NCI-H526 (cell line): Measurements from ENCODE around the gene GRB10.

Source experiments
- DNase-seq, 2 experiments: peaks; one replicate each; lab custom pipeline; 2025; lab: John Stamatoyannopoulos, UW

The GRB10 gene

DNA sequence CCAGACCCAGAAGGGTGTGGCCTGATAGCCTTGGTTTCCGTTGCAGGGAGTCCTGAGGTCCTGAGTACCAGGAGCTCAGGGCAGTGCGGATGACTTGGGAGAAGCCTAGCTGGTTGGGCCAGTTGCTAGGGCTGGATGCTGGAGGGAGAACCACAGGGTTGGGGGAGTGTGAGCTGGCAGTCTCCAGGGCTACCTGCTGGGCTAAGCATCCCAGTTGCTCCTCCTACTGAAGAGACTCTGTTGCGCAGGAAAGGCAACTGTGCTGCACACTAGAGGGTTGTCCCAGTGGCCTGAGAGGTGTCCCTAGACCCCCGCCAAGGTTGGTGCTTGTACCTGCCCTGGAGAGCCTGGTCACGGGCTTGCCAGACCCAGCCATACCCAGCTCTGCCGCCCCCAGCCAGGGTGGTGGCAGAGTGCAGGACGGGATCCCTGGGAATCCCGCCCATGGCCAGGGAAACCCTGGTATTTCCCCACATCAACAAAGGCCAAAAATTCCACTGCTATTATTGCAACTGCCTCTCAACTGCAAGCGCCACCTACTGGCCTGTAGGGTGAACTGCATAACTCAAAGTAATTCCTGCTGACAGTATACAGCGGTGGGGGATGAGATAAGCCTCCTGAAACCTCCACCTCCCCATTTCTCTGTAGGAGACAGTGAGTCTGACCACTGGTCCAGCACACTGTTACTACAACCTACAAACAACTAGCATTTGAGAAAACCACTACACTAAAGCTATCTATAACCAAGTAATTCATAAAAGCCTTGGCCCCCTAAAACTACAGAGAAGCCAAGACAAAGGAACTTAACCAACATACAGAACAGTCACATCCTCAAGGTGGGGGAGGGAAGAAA is 149.9 kb downstream of the GRB10 start:
- DNase-seq = peak in 1 of 2 experiments; percentile 48

- no peak for DNase-seq
Measured at GRCh38 chr7:50631639-50632038, 151.1 kb downstream of the GRB10 start.

DNA sequence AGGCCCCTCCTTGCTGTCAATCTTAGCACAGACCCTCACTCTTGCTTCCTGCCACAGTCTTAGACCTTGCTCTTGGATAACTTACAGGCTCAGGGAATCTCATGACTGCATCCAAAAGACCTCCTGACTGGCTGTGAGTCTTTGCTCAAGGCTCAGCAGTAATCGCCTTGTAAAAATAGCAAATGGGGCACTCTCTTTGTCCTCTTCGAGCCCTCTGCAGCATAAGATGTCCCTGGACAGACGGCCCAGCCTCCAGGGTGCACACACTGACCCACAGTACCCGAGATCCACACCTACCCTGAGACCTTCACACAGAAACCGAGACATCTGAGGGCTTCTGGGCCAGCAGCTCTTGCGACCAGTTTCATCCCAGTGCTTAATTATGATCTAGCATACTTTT is 151.6 kb downstream of the GRB10 start:
- no peak for DNase-seq

GRCh38 chr7:50629238-50629901 is 153.3 kb downstream of the GRB10 start:
- DNase-seq = no peak

DNA sequence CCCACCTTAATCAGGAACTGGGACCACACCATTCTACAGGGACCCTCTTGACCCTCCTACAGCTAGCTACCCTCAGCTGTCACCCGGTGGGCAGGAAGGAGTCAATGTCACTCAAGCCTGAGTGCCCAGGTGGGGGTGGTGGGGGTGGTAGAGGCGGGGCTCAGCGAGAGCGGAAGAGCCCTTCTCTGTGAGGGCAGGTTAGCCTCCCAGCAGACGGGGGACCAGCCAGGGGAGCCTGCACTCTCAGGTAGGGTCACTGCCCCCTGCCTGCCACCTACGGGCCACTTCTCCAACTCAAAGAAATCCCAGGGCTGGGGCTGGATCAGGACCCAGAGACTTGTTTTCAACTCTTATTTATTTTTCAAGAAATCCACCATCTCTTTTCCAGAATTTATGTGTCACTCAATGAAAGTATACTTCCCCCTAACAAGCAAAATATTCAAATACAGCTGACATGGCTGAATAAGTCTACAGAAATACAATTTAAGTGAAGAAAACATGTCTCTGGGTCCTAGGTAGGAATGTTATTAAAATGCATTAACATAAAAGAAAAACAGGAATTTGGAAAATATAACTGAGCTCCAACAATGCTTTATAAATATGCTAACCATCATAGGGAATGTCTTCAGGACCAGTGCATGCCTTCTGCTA is 154.1 kb downstream of the GRB10 start:
- no peak for DNase-seq

DNA sequence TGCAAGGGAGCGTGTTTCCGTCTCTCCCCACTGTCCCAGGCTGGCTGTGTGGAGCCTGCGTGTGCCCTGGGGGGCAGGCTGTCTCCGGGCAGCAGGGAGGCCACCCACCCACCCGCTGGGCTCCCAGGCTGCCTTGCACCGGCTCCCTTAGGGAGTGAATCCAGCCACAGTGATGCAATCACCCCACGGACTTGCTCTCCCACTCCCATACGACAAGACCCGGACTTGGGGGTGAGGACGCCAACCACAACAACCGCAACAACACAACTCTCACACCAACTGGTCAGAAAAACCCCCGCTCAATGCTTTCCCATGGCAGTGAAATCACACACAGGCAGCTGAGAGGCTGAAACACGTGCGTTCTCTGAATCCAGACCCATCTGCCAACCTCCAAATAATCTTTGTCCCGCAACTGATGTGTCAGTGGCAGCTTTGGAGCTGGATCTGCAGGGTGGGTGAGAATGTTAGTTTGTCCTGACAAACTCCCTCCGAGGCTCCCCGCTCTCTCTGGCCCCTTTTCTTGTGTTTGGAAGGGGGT is 154.8 kb downstream of the GRB10 start:
- DNase-seq = no peak

DNA sequence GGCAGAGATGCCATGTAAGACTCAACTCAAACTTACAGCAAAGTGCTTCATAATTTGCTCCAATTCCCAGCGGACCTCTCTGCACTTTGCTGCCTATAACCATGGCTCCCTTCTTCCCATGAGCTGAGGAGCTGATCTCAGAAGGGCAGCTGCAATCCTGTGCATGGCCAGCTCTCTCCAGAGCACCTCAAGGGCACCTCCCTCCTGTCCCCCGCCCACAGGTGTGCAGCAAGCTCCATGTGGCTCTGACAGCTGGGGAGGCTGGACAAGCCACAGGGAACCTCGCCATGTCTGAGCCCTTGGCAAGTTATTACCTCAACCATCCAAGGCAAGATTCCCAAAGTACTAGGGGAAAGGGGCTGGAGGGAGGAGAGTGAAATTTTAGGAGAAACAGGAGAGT is 156.4 kb downstream of the GRB10 start:
- DNase-seq = no peak

DNA sequence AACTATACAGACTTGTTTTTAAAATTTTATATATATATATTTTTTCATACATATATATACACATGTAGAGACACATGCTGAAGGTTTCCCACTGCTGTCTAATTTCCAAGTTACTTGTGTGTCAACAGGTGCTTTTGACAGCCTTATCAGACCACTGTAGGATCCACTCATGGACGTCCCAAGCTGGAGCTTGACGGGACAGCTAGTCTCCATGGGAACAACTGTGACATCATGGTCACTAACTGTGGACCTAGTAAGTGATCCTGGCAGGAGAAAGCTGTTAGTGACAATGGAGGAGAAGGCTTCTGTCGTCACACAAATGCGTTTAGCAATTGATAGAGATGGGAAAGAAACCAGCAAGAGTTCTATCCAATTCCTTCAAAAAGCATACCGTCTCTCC is 157.3 kb downstream of the GRB10 start:
- DNase-seq = no peak

- no peak for DNase-seq
Measured at GRCh38 chr7:50622821-50623220, 159.9 kb downstream of the GRB10 start.

GRCh38 chr7:50621973-50622490 is 160.7 kb downstream of the GRB10 start:
- no peak for DNase-seq

- DNase-seq = no peak
Measured at GRCh38 chr7:50621206-50621605, 161.5 kb downstream of the GRB10 start.

GRCh38 chr7:50620433-50620832 is 162.3 kb downstream of the GRB10 start:
- DNase-seq = no peak

- DNase-seq = no peak
Measured at GRCh38 chr7:50619684-50620083, 163.0 kb downstream of the GRB10 start.

- no peak for DNase-seq
Measured at GRCh38 chr7:50618281-50618680, 164.4 kb downstream of the GRB10 start.

DNA sequence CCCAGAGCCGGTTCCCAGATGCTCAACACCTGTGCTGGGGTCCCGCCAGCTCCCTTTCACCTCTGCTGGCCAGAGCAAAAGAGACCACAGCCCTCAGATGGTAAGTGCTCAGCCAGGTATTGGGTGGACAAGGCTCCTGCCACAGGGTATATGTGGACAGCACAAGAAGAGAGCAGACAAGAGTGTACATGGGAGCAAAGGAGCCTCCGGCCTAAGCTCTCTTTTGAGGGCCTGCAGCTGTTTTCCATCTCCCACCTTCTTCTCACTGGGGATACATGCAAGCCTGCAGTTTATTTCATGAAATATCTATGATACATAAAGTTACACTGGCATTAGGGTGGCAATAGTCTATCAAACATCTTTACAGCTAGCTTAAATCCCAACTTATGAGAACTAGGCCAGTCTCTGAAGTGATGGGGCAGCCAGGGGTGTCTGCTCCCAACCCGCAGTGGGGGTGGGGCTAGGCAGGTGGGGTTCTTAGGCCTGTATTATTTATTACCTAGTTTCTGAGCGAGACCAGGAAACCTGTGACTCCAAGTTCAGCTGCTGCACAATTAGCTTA is 167.1 kb downstream of the GRB10 start:
- DNase-seq = no peak

DNA sequence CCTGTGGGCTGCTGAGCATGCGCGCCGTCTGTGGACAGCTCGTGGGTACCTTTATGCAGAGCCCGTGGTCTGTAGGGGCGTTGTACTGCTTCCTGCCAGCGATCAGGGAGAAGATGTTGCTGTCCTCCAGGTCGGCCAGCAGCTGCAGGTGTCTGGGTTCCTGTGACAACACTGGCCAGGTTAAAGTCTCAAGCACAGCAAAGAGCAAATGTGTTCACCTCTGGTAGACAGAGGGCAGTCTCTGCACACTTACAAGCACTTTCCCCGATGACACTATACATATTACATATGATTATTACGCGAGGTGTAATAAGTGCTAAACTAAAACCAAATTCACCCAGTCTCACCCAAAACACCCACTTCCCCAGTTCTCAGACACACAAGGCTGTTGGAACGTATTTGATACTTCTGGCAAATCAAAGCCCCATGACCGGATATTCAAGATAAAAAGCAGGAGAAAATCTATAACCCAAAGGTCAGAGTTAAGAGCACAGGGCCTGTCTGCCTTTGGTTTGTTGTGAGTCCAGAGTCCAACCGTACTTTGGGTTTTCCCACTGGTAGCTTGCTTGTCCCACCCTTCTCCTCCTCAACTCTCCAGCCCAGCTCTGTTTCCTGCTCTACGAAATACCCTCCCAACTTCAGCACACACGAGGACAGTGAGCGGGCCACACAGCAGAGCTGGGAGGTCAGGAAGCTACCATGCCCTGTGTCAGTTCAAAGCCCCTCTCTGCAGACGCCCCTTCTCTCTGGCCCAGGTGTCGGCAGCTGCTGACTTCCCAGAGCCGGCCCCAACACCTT is 167.8 kb downstream of the GRB10 start:
- DNase-seq = peak in 1 of 2 experiments; percentile 46

- no peak for DNase-seq
Measured at GRCh38 chr7:50613473-50613872, 169.2 kb downstream of the GRB10 start.

DNA sequence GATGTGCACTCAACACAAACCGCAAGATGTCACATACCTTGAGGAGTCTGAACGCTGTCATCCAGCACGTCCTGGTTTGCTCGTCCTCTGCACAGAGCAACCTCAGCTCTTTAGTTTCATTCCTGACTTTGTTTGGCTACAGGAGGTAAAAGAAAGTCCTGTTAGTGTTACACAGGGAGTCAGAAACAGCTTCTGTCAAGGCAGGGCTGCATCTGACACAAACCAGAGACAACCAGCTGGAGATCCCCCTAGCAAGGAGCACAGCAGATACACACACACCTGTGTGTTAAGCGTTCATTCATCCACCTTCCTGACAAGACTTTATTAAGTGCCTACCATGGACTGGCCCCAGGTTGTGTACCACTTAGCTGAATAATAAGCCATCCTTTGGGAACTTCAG is 170.0 kb downstream of the GRB10 start:
- no peak for DNase-seq

DNA sequence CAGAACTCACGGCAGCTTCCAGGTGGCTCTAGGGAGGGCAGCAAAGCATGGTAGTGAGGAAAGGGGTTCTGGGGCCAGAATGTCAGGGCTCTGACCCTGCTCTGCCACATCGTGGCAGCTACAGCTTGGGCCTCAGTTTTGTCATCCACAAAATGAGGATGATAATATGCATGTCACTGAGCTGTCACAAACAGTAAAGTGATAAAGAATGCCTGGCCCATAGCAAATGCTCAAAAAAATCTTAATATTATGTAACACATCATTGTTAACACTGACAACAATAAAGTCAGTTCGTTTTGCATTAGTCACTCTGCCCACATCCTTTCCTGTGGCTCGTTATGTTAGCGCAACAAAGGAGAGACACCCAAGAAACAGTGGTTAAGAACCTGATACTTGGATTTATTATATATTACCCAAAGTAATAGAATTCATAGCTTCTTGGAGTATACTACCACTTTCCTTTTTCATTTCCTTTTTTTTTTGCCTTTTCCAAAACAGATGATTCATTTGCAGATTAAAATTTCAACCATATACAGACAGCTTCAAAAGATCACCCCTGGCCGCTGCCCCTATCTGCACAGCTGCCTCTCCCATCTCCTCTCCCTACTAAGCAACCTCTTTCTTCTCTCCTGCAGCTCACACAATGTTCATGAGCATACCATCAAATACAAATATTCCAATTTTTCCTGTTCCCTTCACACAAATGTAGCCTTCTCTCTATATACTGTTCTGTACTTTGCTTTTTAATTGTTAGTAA is 172.0 kb downstream of the GRB10 start:
- no peak for DNase-seq

DNA sequence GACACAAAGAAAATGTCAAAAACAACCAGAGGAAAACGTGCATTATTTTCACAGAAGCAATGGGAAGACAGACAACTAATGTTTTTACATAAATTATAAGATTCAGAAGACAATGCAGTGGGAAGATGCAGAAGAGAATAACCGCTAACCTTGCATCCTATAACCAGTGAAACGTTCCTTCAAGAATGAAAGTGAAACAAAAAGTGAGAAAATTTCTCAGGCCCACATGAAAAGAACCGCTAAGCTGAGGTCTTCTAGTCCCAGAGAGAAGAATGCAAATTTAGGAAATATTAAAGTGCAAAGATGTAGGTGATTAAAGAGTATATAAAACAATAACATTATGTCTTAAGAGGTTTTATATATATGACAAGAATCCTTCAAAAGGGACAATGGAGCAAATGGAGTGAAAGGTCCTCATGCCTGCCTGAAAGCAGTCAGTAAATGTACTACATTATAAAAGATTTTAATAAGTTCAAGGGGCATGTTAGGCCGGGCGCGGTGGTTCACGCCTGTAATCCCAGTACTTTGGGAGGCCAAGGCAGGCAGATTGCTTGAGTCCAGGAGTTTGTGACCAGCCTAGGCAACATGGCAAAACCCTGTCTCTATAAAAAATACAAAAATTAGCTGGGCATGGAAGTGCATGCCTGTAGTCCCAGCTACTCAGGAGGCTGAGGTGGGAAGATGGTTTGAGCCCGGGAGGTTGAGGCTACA is 174.3 kb downstream of the GRB10 start:
- DNase-seq = no peak
